HS-27A (cell line): ENCODE data around the gene LITAFD.
"Not testable (repeated sequence)": the region's sequence is repeated elsewhere in the genome, so short reads cannot be mapped to it uniquely, and the experiment has no call there.

Experiments used
- DNase-seq: peaks from one replicate; pipeline ENCODE4 v3.0.0-alpha.2; 2012; ENCODE audit warnings: low read depth, missing footprints

Gene LITAFD

GRCh38 chr16:8882041-8882617, at the start of gene LITAFD:
Gene LITAFD (plus strand): TSS chr16:8882351. CDS start chr16:8884356, 2,005 bp downstream.
- DNase-seq = no peak

GRCh38 chr16:8832717-8833105, 49.4 kb upstream of the LITAFD start:
- no peak for DNase-seq

DNA sequence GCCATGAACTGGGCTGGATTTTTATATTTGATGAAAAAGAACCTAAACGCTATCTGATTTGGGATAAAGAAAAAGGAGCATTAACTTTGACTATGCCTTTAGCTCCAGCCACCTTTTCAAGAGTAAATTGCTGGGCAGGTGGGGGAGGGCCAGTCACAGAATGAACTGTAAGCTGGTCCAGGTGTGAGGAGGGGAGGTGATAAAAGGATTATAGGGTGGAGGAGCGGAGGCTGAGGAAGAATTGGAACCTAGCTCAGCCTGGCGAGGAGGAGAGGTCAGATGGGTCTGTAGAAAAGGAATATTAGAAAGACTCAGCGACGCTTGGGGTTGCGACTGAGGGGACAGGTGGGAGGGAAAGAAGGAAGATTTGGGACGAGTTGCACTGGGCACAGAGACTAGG, 45.4 kb upstream of the LITAFD start:
- not testable (repeated sequence) for DNase-seq

GRCh38 chr16:8837594-8837993, 44.6 kb upstream of the LITAFD start:
- DNase-seq = not testable (repeated sequence)

- not testable (repeated sequence) for DNase-seq
Measured at GRCh38 chr16:8842016-8842415, 40.1 kb upstream of the LITAFD start.

DNA sequence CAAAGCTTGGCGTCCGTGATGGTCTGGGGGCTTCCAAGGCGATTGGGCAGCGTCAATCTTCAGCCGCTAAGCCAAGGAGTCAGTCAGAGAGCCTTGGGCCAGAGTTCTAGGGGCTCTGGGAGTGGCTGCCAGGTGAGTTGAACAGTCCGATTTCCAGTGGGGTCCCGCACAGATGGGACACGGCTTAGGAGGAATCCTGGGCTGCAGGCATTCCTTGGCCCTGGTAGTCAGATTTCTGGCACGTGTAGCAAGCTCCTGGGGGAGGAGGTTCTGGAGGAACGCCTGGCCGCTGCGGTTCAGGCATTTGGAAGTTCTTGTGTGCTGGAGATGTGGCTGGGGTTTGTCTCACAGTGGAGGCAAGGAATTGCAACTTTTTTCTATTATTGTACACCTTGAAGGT, 38.9 kb upstream of the LITAFD start:
- not testable (repeated sequence) for DNase-seq

DNA sequence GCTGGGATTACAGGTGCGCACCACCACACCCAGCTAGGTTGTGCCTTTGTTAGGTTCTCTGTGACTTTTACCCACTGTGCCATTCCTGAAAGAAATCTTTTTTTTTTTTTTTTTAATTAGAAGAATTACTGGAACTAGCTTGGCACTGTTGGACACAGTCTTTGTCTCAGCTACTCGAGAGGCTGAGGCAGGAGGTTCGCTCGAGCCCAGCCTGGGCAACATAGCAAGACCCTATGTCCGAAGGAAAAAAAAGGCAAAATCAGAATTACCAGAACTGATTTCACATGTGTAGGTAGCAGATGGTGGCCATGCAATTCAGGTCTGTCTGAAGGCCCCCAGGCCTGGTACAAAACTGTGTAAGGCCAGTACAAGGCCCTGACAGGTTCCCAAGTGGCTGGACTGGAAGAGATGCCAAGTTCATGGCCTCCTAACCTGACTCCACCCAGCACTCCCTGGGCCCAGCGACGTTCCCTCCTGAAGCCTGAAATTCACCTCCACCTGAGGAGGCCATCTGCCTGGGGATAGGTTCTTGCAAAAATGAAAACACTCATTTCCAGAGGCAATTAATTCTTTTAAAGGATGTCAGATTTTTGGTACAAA, 36.4 kb upstream of the LITAFD start:
- DNase-seq = no peak

DNA sequence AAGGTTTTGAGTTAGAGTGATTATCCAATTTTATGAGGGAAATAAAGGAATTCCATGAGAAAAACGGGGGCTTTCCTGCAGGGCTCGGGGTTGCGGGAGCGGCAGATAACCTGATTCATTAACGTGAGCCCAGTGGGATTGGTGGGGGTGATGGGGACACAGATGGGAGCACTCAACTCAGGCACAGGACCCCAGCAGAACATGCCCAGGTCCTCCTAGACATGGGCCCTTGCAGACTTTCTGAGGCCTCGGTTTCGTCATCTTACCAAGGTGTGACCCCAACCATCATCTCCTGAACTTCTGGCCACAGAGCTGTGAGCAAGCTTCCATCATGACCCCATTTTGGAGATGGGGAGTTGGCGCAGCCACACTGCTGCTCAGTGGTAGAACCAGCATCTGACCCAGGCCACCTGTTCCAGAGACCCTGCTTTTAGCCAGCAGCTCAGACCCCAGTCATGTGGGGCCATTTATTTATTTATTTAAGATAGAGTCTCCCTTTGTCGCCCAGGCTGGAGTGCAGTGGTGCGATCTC, 35.7 kb upstream of the LITAFD start:
- DNase-seq = no peak

DNA sequence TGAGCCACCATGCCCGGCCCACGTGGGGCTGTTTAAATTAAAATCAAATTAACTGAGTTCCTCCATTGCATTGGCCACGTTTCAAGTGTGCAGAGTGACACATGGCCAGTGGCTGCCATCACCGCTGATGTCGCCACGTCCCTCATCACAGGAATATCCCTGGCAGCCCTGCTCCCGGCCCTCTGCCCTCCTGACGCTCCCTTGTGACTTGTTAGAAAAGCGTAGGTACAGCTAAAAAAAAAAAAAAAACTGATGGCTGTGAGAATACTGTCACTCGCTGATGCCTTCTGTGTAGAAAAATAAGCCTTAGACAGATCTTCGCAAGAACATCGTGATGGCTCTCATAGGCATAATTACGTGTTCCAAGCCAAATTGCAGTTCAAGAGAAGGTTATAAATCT, 35.0 kb upstream of the LITAFD start:
- DNase-seq = no peak

- DNase-seq = no peak
Measured at GRCh38 chr16:8847623-8848022, 34.5 kb upstream of the LITAFD start.

DNA sequence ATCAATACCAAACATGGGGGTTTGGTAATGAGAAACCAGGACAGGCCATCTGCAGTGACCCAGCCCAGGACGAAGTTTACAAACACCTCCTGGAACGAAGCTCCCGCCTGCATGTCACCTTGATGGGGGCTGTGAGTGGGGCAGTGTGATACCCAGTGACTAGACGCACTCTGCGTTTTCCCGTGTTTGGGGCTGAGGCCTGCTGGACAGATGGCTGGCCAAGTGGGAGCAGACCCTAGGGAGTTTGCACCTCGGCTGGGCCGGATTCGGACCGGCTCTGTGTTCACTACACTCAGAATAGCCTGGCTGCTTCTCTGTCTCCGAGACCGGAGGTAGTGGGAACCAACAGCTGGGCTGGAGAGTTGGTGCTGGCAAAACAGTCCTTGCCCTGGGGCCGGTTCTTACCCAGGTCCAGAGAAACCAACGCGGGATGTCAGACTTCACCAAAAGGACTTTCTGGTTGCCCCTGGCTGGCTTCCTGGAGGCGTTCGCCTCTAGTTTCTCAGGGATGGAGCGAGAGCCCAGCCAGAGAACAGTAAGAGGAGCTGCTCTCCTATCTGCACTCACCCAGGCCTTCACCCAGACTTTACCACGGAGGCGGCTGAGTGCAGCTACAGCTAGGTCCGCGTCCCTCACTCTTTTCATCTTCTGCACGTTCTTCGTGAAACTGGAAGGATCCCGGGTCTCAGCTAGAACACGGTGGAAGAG, 33.8 kb upstream of the LITAFD start:
- no peak for DNase-seq

DNA sequence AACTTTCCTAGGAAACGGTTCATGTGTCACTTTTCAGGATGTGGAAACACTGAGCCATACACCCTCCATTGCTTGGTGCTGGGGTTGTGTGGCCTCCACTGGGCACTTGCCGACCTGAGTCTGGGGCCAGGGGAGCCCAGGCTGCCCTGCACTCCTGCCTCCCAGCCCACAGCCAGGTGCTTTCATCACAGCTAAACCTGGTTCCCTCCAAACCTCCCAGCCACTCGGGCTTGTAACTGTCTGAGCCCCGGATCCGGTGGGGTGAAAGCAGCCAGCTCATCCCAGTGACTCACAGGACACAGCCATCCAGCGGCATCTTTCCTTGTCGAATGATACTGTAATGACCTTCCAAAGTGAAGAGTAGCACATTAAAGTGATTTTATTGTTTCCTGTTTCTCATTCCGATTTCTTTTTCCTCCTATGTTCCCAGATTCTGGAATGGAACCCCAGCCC, 33.2 kb upstream of the LITAFD start:
- no peak for DNase-seq

- no peak for DNase-seq
Measured at GRCh38 chr16:8849411-8850011, 32.6 kb upstream of the LITAFD start.

DNA sequence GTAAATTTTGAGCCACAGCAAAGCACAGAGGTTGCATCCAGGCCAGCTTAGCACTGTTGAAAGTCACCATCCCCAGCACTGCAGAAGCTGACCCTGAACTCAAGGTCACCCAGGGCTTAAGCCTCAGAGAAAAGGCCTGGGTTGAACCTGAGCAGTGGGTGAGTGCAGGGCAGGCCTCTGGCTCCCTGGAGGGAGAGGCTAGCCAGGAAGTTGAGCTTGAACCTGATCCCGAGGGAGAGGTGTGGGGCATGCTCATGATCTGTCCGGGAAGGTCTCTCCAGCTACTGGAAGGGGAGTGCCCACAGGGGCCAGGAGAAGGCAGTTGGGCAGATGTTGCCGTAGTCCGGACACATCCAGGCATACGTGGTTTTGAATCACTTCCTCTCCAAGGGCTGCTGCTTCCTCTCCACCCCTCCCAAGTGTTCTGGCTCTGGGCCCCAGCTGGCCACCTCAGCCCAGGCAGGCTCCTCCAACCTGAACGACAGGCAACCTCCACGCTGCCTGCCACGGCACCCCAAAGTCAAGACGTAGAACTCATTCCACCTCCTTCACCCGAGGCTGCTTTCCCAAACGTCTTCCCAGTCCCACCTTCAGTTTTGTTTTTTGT, 31.8 kb upstream of the LITAFD start:
- DNase-seq = no peak

DNA sequence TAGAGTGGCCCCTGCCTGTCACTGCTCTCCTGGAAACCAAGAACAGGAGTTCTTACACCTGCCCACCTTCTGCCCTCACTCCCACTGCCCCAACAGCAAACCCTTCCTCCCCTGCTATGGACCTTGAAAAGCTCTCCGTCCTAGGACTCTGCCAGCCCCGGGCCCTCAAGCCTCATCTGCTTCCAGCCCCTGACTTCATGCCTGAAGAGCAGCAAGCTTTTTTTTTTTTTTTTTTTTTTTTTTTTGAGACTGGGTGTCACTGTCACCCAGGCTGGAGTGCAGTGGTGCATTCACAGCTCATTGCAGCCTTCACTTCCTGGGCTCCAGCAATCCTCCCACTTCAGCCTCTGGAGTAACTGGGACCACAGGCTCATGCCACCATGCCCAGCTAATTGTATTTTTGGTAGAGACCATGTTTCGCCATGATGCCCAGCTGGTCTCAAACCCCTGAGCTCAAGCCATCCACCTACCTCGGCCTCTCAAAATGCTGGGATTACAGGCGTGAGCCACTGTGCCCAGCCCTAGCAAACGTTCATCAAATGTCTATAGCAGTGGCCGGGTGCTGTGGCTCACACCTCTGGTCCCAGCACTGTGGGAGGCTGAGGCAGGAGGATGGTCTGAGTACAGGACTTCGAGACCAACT, 30.3 kb upstream of the LITAFD start:
- no peak for DNase-seq

DNA sequence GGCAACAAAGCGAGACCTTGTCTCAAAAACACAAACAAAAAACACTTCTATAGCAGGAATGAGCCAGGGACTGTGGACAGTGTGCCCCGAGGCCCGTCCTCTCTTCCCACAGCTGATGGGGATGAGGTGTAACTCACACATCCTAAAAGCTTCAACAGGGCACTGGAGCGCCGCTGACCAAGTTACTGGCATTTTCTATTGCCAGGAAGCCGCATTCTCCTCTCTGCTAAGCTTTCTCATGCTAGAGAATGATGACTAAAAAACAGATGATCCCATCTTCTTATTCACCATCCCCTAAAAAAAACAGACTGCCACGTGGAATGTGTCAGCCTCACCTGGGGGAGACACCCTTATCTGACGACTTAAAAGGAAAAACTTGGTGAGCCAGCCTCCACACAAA, 29.6 kb upstream of the LITAFD start:
- no peak for DNase-seq

- DNase-seq = no peak
Measured at GRCh38 chr16:8853150-8853549, 29.0 kb upstream of the LITAFD start.

GRCh38 chr16:8853611-8854010, 28.5 kb upstream of the LITAFD start:
- DNase-seq = no peak

- no peak for DNase-seq
Measured at GRCh38 chr16:8854298-8854948, 27.7 kb upstream of the LITAFD start.

DNA sequence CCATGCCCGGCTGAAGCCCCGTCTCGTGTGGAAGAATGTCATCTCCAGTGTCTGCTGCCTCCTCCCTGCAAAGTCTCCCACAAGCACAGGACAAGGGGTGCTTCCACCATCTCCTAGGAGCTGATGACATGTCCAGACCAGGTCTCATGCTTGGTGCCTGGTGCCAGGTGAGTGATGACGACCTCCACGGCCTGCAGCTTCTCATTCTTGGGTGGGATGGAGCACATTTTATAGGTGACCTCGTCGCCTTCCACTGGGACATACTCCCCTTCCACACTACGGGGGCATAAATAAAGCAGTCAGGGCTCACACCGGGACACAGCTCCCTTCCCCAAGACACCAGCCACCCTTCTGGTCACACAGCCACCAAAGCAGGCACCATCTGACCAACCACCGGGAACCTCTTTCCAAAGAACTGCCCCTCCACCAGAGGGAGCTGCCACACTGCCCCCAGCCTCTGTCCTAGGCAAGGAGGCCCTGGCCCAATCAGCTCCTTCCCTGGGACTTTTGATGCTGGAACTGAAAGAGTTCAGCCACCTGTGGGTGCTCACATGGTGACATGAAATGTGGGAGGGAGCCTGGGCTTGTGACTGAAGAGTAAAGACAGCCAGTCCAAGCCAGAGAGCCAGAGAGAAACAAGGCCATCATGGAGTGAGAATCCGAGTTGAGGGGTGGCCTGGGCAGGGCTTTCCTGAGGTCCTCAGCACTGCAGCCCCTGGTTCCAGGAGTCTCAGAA, 26.9 kb upstream of the LITAFD start:
- DNase-seq = no peak

DNA sequence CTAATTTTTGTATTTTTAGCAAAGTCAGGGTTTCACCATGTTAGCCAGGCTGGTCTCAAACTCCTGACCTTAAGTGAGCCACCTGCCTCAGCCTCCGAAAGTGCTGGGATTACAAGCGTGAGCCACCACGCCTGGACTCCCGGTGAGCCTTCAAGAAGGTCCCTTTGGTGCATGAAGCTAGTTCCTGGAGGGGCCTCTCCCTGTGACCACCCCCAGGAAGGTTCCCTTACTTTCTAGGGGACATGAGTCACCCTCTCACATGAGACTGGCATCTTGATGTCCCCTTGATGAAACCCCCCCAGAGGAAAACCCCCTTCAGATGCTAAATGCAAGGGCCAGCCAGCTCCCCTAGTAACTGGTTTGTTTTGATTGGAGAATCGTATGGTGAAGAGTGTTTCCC, 26.2 kb upstream of the LITAFD start:
- no peak for DNase-seq
